VCaP (cell line): Measurements from ENCODE around the gene NPIPB2.

Experiments
- H3K27ac ChIP-seq: fragments of 450-650 bp; 2 replicates; pipeline ENCODE4 v1.5.1; 2017
- CTCF ChIP-seq: fragments of 450-650 bp; conservative IDR thresholded peaks from 2 replicates; pipeline ENCODE4 v1.5.1; 2017; ENCODE audit warnings: mild to moderate bottlenecking, moderate library complexity

NPIPB2 gene

GRCh38 chr16:11901091-11901490, 40.8 kb downstream of the NPIPB2 start:
- no peak overlapping the region for H3K27ac ChIP-seq
- TF ChIP-seq CTCF = no peak

GRCh38 chr16:11896486-11897176, 45.2 kb downstream of the NPIPB2 start:
- H3K27ac ChIP-seq = peak overlapping the region; percentile 9; the same call in 1 of the 2 replicates

GRCh38 chr16:11893571-11893970, 48.3 kb downstream of the NPIPB2 start:
- TF ChIP-seq CTCF = no peak
- H3K27ac ChIP-seq = no peak overlapping the region

More at GRCh38 chr16:11896486-11897176, 45.2 kb downstream of the NPIPB2 start:
- no peak for TF ChIP-seq CTCF

- no peak overlapping the region for H3K27ac ChIP-seq
- TF ChIP-seq CTCF = no peak
Measured at GRCh38 chr16:11892761-11893160, 49.1 kb downstream of the NPIPB2 start.

GRCh38 chr16:11890231-11890965, 51.4 kb downstream of the NPIPB2 start:
- no peak for TF ChIP-seq CTCF
- no peak overlapping the region for H3K27ac ChIP-seq

- no peak overlapping the region for H3K27ac ChIP-seq
- no peak for TF ChIP-seq CTCF
Measured at GRCh38 chr16:11886881-11887280, 55.0 kb downstream of the NPIPB2 start.

- H3K27ac ChIP-seq = no peak overlapping the region
- TF ChIP-seq CTCF = no peak
Measured at GRCh38 chr16:11884035-11884434, 57.8 kb downstream of the NPIPB2 start.
